GM18873 (cell line): ENCODE results near the gene SPATA46.

Source experiments
- ATAC-seq: cut with Tn5 transposase; IDR thresholded peaks from one replicate; pipeline ENCODE4 v1.9.1; 2021; ENCODE audit warnings: mild to moderate bottlenecking, moderate library complexity, moderate number of reproducible peaks; ENCODE audit not compliant: unreplicated experiment, low FRiP score

The SPATA46 gene

DNA sequence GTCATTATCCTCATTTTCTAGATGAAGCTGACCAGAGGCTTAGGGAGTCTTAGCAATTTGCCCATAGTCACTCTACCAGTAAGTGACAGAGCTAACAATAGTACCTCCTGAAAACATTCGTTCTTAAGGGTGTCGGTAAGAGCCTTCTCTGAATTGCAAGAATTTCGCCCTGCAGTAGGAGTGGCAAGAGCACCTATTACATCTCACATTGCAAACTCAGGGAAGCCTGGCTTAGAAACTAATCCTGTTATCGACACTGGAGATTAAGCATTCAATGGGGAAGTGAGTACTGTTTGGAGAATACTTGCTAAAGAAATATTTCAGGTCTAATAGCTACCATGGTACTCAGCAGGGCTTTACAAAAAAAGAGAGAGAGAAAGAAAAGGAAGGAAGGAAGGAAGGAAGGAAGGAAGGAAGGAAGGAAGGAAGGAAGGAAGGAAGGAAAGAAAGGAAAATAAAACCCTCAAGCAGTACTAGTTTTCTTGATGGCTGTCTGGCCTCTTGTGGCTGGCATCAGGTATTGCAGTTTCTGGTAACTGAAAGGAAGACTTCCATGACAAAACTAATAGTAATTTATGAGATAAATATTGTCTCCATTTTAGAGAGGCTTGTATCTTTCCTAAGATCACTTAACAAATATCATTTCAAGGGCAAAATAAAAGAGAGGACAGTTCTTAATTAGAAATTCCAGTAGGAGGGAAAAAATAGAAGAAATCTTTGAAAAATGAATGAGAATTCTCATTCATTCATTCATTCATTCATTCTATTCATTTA is 15.3 kb upstream of the SPATA46 start:
- ATAC-seq, result no peak

DNA sequence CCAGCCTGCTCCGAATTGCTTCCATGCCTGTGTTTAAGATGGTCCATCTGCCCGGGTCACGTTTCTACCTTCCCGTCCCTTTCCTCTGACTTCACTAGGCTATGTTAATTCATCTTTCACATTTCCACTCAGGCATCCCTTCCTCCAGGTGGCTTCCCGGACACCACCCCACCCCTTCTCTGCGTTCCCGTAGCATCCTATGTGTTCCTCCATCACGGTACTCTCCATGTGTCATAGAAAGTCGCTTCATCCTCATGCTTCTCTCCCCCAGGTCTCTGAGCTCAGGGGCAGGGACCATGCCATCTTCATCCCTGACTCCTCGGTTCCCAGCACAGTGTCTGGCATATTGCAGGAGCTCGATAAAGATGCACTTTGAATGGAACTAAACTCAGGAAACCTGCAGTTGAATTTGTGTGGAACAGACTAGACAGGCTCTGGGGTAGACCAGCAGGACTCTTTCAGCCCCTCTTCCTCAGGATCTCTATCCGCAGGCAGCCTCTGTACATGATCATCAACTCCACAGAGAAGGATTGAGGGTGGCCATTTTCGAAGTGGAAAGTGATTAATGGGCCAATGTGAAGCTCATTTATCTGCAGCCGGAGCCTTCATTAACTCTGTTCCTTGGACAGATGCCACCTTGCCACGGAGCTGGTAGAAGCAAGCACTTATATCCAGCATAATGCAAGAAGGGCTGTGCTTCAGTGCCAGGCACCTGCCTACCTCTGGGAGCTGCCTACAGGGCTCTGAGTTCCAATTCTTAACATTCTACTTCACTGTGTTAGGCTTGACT is 13.9 kb upstream of the SPATA46 start:
- no peak for ATAC-seq

GRCh38 chr1:162389971-162390370 is 13.3 kb upstream of the SPATA46 start:
- no peak for ATAC-seq

- no peak for ATAC-seq
Observed at GRCh38 chr1:162389021-162389818, 12.6 kb upstream of the SPATA46 start.

DNA sequence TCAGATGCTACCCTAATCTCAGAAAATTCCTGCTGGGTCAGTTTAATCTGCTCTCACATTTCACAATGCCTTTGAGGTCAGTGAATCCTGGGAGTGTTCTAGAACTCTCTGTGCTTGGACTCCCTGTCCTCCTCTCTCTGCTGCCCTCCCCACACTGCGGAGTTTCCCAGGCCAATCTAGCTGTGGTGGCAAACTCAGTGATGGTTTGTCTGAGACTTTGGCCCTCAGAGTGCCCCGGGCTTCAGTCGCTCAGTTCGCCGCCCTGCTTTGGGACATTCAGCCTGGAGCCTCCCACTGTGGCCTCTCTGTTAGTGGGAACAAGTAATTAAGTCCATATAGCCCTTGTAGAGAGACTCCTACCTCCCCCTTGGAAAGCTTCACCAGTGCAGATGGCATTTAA is 12.0 kb upstream of the SPATA46 start:
- no peak for ATAC-seq

DNA sequence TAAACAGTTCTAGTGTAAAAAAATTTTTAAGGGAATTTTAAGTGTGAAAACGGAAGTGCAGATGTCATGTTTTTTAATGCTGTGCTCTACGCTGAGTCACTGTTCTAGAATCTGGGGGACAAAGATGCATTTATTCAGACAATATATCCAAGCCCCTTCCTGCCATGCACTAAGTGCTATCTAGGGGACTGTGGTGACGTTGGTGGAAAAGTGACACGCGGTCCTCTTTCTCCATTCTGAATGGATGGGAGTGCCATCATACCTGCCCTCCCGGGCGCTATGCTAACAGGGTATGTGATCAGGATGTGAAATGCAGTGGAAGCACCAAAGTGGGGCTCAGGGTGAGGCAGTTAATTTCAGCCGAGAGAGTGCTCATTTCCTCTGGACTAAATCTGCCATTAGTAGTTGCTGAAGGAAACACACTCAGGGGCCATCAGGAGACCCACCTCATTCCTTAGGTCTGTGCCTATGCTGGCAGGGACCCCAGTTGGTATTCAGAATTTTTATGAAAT is 11.5 kb upstream of the SPATA46 start:
- no peak for ATAC-seq

DNA sequence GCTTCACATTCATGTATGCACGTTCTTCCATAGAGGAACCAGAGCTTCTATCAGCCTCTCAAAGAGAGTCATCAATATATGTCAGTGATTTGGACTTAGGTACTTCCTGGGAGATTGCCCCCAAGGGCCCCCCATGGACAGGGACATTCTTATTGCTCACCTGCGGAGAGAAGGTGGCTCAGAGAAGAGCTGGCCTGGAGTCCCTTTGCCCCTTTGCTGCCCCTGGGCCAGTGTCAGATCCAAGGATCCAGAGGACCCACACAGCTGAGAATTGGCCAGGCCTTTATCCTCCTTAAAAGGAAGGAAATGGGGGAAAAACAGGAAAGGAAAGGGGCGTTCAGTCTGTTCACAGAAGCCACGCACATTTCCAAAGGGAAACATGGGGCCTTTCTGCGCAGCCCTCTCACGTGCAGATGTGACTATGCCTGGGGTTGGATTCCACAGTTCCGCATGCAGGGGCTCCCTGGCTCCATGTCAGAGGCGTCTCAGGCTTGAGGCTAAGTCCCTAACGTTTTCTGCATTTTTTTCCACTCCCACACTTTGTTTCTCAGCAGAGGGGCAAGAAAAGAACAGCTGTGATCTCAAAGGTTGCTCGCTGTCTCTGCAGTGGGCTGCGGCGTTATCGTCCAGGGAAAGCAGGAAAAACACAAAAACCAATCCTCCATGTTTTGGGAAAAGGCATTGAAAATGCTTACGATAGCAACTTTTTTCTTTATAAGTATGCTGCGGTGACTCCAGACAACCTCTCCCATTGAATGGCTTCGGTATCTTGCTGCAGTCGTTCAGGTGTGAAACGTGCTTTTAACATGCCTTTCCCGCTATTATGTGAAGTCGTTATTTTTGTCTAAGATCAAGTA is 10.8 kb upstream of the SPATA46 start:
- no peak for ATAC-seq

DNA sequence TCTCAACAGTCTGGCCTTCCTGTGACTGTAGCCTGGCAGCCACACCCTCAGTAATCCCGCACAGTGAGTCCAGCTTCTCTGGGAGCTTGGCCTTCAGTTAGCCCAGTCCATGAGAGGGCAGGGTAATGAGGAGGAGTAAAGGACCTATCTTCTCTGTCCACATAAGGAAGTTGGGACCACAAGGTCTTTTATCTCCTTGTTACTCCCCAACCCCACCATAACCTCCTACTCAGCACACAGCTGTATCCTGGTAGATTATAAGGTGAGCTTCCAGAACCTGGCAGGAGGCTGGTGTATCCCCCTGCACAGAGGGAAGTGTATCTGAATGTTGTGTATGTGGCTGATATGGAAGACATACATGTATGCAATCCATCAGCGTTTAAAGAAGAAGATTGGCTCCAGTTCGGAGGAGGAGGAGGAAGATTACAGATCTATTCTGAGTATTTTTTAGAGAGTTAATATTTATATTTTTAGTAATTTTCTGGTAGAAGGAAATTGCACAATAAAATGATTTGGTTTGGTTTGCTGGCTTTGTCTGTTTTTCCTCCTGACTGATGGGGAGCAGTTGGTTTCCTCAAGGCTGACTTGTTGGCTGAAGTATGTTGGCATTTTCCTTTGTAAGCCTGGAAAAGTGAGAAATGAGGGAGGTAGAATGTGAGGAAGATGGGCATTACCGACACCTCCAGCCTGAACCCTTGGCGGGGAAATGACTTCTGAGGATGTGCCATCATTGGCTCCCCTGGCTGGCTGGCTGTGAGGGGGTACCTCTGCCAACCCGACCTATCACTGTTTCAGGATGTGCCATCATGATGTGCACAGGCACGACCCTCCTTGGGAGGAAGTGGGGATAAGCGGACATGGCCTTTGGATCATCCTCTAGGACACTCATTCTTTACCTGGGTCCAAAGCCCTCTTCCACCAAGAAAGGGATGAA is 9.9 kb upstream of the SPATA46 start:
- no peak for ATAC-seq

GRCh38 chr1:162385702-162386101 is 9.0 kb upstream of the SPATA46 start:
- ATAC-seq, result no peak

- no peak for ATAC-seq
Observed at GRCh38 chr1:162385280-162385623, 8.6 kb upstream of the SPATA46 start.

DNA sequence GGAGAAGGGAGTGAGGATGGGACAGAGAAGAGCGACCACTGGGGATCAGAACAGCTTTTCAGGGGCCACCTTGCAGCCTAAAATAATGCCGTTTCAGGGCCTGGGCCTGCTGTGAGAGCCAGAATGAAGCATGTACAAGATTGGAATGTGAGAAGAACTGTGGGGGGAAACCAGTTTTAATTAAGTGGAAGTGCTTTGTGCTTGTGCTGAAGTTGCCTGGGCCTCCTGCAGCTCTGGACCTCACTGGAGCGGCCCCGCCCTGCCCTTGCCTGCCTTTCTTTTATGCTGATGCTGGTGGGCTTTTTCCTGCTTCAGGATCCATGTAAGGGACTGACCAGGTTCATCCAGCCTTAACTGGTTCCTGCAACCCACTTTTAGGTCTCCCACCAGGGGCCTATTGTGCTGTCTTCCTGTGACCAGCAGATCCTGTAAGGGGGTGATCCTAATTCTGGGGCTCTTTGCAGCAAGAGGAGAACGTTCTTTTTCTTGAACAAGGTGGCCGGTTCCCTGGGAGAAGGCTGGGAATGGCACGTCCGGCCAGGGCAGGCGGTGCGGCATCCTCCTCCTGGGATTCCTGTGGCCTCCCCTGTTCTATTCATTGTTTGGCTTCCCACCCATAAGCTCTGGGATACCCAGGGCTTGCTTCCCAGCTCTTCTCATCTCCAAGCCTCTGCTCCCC is 8.1 kb upstream of the SPATA46 start:
- ATAC-seq, result no peak

GRCh38 chr1:162384116-162384515 is 7.5 kb upstream of the SPATA46 start:
- no peak for ATAC-seq

GRCh38 chr1:162383516-162383915 is 6.9 kb upstream of the SPATA46 start:
- ATAC-seq, result no peak

DNA sequence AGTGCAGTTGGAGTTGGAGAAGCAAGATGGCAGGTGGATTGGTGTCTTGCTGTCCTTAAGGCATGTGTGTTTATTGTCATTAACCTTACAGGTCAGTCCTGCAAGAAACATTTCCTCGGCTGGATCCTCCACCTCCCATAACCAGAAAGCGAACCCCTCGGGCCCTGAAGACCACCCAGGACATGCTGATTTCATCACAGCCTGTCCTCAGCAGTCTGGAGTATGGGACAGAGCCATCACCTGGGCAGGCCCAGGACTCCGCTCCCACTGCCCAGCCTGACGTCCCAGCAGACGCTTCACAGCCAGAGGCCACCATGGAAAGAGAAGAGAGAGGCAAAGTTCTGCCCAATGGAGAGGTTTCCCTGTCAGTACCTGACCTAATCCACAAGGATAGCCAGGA is 6.4 kb upstream of the SPATA46 start:
- ATAC-seq, result no peak

DNA sequence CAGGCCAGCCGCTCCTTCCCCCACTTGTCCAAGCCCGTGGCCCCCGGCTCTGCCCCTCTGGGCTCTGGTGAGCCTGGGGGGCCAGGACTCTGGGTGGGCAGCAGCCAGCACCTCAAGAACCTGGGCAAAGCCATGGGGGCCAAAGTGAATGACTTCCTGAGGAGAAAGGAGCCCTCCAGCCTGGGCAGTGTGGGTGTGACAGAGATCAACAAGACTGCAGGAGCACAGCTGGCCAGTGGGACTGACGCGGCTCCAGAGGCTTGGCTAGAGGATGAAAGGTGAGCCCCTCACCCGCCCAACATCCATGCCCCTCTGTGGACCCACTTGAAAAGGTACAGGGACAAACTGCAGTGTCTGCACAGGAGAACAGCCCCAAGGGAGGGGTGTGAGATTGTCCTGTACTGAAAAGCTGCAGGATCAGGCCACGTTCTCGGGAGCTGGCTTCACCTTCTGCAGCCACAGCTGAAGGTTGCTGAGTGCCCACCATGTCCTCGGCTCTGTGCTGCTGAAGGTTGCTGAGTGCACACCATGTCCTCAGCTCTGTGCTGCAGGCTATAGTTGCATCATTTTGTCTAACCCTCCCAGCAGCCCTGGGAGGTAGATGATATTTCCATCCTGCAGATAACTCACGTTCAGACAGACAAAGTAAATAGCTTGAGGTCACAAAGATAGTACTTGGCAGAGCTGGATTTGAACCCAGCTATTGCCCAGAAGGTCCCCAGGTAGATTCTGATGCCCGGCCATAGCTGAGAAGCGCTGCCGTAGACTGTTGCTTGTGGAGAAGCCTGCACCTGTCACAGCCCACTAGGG is 5.5 kb upstream of the SPATA46 start:
- ATAC-seq, result no peak

GRCh38 chr1:162381383-162381782 is 4.7 kb upstream of the SPATA46 start, which contains the start of gene C1orf226:
Gene C1orf226 (plus strand): TSS chr1:162381728. CDS start chr1:162381902, 174 bp downstream.
- no peak for ATAC-seq

DNA sequence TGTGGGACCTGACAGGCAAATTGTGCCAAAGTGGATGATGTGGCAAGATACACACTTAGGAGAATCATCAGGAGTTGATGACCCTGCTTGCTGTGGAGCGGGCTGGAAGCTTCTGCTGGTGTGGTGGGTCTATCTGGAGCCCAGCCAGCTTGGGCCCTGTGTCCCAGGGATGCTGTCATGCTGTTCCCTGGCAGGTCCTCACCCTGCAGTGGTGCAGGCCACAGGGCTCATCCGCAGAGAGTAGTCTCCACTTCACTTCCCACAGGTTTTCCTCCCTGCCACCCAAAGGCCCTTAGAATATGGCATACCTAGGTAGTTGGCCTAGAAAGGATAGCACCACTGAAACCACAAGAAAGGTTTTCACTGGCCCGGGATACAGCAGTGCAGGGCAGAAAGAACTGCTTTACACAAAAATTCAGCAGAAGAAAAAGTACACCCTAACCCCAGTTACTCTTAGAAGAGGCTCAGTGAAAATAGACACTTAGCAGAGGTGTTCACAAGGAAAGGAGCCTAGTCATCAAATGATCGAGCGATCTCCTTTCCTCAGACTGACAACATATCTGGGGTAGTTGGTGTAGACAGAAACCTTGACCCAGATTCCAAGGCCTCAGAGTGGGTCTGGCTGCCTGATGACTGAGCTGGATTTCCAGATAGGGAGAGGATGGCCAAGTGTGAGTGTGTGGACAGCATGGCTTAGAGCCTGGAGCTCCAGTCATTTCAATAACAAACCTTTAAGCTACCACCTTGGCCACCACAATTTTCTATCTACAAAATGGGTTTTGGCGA is 3.6 kb upstream of the SPATA46 start:
- no peak for ATAC-seq
